ENCODE results near the gene SIRPB2.

Gene SIRPB2

GRCh38 chr20:1491281-1491840 is at the start of gene SIRPB2:
SIRPB2 (minus strand) TSS chr20:1491420; CDS start chr20:1491359, 61 bp downstream.
- no peak for TF ChIP-seq CTCF (IDR thresholded peaks at IDR 0.05; ENCODE audit: borderline replicate concordance, control extremely low read depth, extremely low read depth, insufficient read depth, missing control alignments)
- in situ Hi-C loops (cut with MboI; ENCODE audit: low sequenced_read_pairs, unreplicated experiment) = no loop called here
- no peak for DNase-seq (ENCODE audit: low spot score)

- TF ChIP-seq CTCF (IDR thresholded peaks at IDR 0.05; ENCODE audit: borderline replicate concordance, control extremely low read depth, extremely low read depth, insufficient read depth, missing control alignments) = no peak
- in situ Hi-C loops (cut with MboI; ENCODE audit: low sequenced_read_pairs, unreplicated experiment) = no loop called here
- DNase-seq (ENCODE audit: low spot score) = no peak
Measured at GRCh38 chr20:1539816-1540419, 48.7 kb upstream of the SIRPB2 start.

GRCh38 chr20:1538655-1539054 is 47.4 kb upstream of the SIRPB2 start:
- no peak for TF ChIP-seq CTCF (IDR thresholded peaks at IDR 0.05; ENCODE audit: borderline replicate concordance, control extremely low read depth, extremely low read depth, insufficient read depth, missing control alignments)
- in situ Hi-C loops (cut with MboI; ENCODE audit: low sequenced_read_pairs, unreplicated experiment) = no loop called here
- no peak for DNase-seq (ENCODE audit: low spot score)

GRCh38 chr20:1537731-1538058 is 46.5 kb upstream of the SIRPB2 start:
- in situ Hi-C loops (cut with MboI; ENCODE audit: low sequenced_read_pairs, unreplicated experiment) = no loop called here
- peak; percentile 52 for DNase-seq (ENCODE audit: low spot score)
- TF ChIP-seq CTCF (IDR thresholded peaks at IDR 0.05; ENCODE audit: borderline replicate concordance, control extremely low read depth, extremely low read depth, insufficient read depth, missing control alignments) = no peak

- no peak for DNase-seq (ENCODE audit: low spot score)
- no peak for TF ChIP-seq CTCF (IDR thresholded peaks at IDR 0.05; ENCODE audit: borderline replicate concordance, control extremely low read depth, extremely low read depth, insufficient read depth, missing control alignments)
- in situ Hi-C loops (cut with MboI; ENCODE audit: low sequenced_read_pairs, unreplicated experiment) = no loop called here
Measured at GRCh38 chr20:1536893-1537730, 45.9 kb upstream of the SIRPB2 start.

GRCh38 chr20:1535420-1536175 is 44.4 kb upstream of the SIRPB2 start:
- TF ChIP-seq CTCF (IDR thresholded peaks at IDR 0.05; ENCODE audit: borderline replicate concordance, control extremely low read depth, extremely low read depth, insufficient read depth, missing control alignments) = no peak
- DNase-seq (ENCODE audit: low spot score) = peak; percentile 71
- in situ Hi-C loops (cut with MboI; ENCODE audit: low sequenced_read_pairs, unreplicated experiment) = no loop called here

Data from GM13976 (cell line).